Epidermal melanocyte (primary cell): ENCODE data around the gene DDIT4.
A peak's percentile ranks its signal among the peaks of the same experiment; 100 is the strongest.
"Not testable (repeated sequence)": the region's sequence is repeated elsewhere in the genome, so short reads cannot be mapped to it uniquely, and the experiment has no call there.

Source experiments
- DNase-seq: peaks from one replicate; pipeline ENCODE4 v3.0.0; 2011; ENCODE audit warnings: low spot score; ENCODE audit not compliant: insufficient read length

DDIT4 gene, protein sequence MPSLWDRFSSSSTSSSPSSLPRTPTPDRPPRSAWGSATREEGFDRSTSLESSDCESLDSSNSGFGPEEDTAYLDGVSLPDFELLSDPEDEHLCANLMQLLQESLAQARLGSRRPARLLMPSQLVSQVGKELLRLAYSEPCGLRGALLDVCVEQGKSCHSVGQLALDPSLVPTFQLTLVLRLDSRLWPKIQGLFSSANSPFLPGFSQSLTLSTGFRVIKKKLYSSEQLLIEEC

DNA sequence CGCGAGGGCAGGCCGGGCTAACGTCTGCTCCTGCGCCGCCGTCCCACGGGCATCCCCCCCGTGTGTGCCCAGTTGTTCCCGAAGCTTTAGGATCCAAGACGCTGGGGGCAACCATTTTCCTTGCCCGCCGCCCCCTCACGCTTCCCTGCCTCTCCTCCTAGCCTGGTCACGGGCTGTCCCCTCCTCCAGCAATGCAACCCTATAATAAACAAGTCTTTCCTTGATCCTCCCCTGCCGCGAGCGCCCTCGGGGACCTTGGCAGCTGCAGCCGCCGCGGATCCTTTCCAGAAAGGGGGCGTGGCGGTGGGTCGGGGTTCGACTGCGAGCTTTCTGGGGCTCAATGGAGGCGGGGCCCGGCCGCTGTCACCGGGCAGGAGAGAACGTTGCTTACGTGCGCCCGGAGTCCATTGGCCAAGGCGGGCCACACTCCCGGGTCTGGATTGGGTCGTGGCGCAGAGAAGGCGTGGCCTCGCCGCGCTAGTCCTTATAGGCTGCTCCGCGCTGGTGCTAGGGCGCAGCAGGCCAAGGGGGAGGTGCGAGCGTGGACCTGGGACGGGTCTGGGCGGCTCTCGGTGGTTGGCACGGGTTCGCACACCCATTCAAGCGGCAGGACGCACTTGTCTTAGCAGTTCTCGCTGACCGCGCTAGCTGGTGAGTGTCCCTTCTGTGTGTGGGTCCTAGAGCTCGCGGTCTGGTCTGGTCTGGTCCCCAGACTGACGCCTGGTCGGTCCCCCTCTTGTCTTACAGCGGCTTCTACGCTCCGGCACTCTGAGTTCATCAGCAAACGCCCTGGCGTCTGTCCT lies at the start of gene DDIT4:
DDIT4 (plus strand) TSS at position 515 of the 803 bp plus-strand sequence. CDS start 293 bp downstream, outside the sequence.
- peak; percentile 97 for DNase-seq

- not testable (repeated sequence) for DNase-seq
These were observed 49.5 kb upstream of the DDIT4 start for GRCh38 chr10:72224191-72224590.

DNA sequence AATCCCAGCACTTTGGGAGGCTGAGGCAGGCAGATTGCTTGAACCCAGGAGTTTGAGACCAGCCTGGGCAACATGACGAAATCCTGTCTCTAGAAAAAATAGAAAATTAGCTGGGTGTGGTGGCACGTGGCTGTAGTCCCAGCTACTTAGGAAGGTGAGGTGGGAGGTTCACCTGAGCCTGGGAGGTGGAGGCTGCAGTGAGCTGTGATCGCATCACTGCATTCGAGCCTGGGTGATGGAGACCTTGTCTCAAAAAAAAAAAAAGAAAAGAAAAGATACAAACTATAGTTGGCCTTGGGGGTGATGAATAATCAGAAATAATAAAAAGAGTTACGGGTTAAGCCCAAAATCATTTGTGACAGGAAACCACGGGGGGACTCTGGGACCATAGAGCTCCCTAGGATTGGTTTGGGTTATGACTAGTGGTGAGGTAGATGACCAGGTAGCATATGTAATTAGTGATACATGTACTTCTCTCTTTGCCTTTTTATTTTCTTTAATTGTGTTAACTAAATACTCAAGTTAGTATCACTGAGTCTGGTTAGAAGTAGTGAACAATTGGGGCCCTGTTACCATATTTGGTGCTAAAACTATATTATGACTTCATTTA lies 47.2 kb upstream of the DDIT4 start:
- DNase-seq, result no peak

GRCh38 chr10:72227826-72228225 lies 45.9 kb upstream of the DDIT4 start:
- DNase-seq, result no peak

- DNase-seq, result no peak
These were observed 45.4 kb upstream of the DDIT4 start for GRCh38 chr10:72228318-72228751.

DNA sequence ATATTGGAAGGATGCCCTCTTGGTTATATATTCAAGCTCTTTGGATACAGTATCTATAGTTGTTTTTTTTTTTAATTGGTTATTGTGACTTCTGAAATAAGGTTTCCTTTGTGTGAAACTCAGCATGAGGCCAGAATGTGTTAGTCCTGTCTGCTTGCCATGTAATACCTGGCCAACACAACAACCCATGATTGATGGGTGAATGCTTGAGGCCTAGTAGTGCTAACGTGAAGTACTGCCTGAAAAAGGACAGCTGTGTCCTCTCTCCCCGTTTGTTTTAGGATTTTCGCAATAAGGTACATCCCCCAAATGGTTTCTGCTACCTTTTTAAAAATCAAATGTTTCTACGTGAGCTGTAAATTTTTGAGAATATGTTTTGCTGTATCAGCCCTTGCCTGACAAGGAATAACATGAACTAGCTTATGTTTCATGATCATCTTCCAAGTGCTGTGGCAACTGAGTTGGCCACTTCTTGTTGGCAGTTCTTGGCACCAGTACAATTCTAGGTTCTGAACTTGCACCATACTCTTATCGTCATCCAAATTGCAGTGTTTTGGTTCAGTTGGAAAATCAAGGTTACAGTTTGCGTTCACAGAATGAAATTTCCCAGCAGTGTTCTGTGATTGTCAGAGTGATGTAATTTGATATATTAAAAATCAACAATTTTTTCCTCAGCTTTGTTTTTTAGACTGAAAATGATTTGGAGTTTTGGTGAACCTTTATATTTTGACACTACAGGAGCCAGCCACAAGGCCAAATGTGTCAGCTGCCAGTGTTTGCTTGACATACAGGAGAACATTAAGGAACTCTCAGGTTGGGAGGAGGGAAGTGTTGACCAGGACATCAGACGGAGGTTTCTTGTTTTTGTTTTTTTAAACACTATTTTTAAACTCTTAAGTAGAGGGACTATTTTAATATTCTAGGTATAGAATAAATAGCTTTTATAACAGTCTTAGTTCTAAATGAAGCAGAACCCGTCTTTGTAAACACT lies 44.2 kb upstream of the DDIT4 start:
- DNase-seq, result no peak

DNA sequence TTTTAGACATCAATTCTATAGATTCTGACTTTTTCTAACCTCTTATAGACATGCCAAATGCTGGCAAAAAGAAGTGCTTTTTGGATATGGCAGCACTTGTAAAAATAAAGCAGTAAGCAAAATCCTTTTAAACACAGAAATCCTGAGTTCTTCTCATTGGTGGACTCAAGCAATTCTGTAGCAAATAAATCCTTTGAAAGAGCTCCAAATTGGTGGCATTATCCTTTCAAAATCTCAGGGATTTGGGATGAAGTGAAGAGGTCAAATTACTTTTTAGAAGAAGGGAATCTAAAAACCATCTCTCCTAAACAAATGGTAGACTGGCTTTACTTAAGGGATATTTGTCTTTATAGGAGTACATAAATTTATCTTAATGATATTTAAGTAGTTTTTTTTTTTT lies 40.1 kb upstream of the DDIT4 start:
- DNase-seq, result no peak

GRCh38 chr10:72234560-72235095 lies 39.1 kb upstream of the DDIT4 start:
- no peak for DNase-seq

DNA sequence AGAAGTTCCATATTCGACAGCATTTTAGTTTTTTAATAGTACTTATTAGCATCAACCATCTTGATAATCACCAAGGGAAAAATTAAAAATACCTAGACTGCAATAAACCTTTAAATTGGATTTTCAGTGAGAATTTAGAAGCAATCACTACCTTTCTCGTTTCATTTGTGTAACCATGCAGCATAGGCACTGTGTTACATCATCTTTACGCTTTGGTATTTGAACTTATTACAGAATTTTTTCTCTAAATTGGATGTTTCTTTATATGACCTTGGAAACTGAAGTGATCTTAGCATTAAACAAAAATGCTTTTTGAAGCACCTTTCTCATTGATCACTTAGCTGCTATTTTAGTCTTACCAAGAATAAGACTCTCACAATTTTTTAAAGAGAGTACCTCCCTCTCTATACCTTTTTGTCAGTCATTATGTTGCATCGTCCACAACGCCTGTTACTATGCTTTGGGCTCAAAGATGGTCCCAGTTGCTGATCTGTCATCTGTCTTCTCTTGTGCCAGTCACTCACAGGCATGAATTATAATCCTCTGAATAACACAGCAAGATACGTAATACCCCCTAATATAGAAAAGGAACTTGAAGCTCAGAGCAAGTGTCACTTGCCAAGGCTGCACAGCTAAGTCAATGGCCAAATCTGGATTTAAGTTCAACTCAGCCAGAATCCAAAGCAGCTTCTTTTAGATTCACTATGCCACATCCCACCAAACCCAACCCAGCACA lies 38.0 kb upstream of the DDIT4 start:
- no peak for DNase-seq

DNA sequence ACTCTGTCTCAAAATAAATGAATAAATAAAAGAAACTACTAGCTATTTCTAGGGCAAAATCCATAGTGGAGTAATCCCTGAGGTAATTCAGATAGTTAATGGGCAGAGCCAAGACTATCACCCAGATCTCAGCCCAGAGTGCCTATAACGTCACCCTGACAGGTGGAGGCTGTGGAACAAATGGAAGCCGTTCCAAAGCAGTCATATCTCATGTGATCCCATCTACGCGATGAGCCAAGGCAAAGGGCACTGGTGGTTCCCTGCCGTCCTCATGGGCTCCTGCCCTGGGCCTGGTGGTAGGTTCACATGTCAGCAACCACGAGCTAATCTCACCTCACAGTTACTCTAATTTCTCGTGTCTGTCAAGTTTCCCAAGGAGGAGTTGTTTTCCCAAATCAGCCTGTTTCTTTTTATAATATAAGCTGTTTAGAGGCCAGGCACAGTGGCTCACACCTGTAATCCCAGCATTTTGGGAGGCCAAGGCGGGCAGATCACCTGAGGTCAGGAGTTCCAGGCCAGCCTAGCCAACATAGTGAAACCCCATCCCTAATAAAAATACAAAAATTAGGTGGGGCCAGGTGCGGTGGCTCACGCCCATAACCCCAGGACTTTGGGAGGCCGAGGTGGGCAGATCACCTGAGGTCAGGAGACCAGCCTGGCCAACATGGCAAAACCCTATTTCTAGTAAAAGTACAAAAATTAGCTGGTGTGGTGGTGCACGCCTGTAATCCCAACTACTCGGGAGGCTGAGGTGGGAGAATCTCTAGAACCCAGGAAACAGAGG lies 35.1 kb upstream of the DDIT4 start:
- DNase-seq, result no peak

GRCh38 chr10:72239409-72239808 lies 34.3 kb upstream of the DDIT4 start:
- DNase-seq, result no peak

- DNase-seq, result no peak
These were observed 33.4 kb upstream of the DDIT4 start for GRCh38 chr10:72240371-72240770.

DNA sequence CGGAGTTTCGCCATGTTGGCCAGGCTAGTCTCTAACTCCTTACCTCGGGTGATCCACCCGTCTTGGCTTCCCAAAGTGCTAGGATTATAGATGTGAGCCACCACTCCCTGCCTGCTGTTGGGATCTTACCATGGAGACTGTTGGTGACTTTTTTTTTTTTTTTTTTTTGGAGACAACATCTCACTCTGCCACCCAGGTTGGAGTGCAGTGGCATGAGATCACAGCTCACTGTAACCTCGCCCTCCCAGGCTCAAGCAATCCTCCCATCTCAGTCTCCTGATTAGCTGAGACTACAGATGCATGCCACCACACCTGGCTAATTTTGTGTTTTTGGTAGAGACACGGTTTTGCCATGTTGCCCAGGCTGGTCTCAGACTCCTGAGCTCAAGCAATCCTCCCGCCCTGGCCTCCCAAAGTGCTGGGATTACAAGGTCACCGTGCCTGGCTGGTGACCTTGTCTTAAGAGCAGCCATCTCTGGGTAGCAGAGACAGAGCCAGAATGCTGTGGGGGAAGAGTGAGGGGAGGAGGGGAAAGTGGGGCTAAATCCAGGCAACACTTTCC lies 32.0 kb upstream of the DDIT4 start:
- no peak for DNase-seq

DNA sequence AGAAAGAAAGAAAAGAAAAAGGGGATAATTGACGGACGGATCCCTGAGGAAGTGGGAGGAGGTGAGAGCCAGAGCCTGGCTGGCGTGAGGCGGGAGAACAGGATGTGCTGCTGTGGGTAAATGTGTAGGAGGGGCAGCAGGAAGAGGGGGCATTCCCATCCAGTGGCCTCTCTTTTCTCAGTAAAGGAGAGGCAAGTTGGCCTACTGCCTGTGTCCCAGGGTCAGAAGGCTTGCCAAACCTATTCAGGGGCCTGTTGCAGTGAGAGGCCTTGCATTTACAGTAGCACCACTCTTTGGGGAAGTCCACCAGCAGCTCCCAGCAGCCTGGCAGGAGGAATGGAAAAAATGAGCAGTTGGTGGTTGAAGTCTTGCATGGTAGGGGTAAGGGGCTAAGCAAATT lies 31.0 kb upstream of the DDIT4 start:
- DNase-seq, result no peak

GRCh38 chr10:72243822-72244437 lies 29.8 kb upstream of the DDIT4 start:
- peak; percentile 81 for DNase-seq

- DNase-seq, result no peak
These were observed 29.1 kb upstream of the DDIT4 start for GRCh38 chr10:72244573-72245038.

- DNase-seq, result no peak
These were observed 27.7 kb upstream of the DDIT4 start for GRCh38 chr10:72245949-72246525.

DNA sequence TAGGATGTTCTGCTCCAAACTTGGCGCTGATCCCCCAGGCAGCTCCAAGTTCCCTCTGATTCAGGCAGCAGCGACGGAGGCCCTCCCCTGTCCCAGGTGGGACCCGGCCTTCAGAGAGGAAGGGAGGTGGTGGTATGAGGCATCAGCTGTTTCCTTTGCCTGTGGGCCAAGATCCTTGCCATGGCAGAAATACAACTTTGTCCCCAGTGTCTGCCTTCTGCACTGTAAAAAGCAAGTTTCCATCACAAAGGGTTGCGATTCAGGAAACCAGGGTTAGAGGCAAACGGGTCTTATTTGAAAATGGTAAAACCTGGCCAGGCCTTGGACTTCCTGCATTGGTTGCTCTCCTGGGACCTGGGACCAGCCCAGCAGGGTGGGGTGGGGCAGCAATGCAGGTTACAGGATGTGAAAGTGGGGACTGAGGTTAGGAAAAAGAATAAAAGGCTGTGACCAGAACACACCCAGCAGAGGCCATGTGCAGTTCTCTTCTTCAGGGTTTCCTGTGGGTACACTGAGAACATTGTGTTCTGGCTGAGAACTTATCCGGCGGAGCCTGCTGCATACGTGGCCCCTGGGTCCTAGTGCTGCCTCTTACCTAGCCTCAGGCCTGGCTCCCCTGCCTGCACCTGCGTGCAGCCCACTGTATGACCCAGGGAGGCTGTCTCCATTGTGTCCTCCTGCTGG lies 25.1 kb upstream of the DDIT4 start:
- DNase-seq, result no peak
